HG03175 (cell line): ENCODE results near the gene ZFTA.
"Not testable (repeated sequence)": the region's sequence is repeated elsewhere in the genome, so short reads cannot be mapped to it uniquely, and the experiment has no call there.

Source experiments
- ATAC-seq: cut with Tn5 transposase; IDR thresholded peaks from one replicate; pipeline ENCODE4 v1.9.1; 2021; ENCODE audit warnings: mild to moderate bottlenecking, moderate library complexity; ENCODE audit not compliant: unreplicated experiment

The ZFTA gene

DNA sequence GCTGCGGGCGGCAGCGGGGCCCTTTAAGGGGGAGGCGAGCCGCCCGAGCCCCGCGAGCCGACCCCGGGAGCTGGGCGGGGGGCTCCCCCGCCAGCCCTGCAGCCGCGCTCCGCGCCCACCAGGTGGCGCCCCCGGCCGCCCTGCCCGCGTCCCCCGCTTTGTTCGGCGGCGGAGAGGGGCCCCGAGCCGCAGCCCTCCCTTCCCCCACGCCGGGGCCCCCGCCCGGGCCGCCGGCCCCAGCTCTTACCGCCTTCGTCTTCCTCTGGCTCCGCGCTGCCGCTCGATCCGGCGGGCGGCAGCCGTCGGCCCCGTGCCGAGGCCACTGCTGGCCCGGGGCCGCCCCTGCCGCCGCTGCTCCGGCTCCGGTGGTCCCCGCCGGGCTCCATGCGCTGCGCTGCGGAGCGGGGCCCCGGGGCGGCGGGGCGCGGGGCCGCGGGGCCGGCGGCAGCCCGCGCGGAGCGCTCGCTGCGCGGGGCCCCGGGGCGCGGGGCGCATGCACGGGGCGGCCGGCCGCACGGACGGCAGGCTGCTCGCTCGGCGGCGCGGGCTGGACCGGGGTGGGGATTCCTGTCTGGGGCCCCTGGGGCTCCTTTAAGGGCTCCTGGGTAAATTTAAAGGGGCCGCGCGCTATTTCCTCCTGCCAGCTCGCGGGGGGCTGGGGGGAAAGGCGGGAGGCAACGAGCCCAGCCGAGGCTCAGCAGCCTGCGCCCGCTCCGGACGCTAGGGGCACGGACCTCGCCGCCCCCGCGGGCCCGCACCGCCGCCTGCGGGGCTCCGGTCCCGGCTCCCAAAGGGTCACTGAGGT, at the start of gene ZFTA:
TSS of gene ZFTA (minus strand) at position 539 of the 805 bp plus-strand sequence. CDS start at position 386, 153 bp downstream.
- peak; percentile 66 for ATAC-seq

DNA sequence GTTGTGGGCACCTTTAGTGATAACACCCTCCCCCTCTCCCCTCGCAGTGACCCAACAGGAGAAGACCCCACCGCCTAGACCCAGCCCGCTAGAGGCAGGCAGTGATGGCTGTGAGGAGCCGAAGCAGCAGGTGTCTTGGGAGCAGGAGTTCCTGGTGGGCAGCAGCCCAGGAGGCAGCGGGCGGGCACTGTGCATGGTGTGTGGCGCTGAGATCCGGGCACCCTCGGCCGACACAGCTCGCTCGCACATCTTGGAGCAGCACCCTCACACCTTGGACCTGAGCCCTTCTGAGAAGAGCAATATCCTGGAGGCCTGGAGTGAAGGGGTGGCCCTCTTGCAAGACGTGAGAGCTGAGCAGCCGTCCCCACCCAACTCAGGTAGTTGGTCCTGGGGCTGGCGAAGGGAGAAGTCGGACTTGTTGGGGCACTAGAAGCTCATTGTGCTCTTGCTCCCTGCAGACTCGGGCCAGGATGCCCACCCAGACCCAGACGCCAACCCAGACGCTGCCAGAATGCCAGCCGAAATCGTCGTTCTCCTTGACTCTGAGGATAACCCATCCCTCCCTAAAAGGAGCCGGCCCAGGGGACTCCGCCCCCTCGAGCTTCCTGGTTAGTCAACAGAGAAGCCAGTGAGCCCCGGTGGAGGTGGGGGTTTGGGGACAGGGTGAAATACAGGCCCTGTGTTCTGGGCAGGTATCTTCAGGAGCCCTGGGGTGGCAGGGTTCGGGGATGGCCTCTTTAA, 49.4 kb upstream of the ZFTA start:
- ATAC-seq, result no peak

DNA sequence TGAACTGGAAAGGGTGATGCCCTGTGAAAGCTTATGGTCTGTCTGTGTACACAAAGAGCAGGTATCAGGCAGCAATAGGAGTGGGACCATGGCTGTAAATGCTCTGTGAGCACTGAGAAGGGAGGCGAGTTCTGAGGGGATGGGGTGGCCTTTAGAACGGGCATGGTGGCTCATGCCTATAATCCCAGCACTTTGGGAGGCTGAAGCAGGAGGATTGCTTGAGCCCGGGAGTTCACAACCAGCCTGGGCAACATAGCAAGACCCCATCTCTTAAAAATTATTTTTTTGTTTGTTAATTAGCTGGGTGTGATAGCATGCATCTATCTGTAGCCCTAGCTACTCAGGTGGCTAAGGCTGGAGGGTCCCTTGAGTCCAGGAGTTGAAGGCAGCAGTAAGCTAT, 48.2 kb upstream of the ZFTA start:
- no peak for ATAC-seq

GRCh38 chr11:63816166-63816565, 47.6 kb upstream of the ZFTA start:
- no peak for ATAC-seq

- ATAC-seq, result no peak
Observed at GRCh38 chr11:63814383-63814736, 45.8 kb upstream of the ZFTA start.

DNA sequence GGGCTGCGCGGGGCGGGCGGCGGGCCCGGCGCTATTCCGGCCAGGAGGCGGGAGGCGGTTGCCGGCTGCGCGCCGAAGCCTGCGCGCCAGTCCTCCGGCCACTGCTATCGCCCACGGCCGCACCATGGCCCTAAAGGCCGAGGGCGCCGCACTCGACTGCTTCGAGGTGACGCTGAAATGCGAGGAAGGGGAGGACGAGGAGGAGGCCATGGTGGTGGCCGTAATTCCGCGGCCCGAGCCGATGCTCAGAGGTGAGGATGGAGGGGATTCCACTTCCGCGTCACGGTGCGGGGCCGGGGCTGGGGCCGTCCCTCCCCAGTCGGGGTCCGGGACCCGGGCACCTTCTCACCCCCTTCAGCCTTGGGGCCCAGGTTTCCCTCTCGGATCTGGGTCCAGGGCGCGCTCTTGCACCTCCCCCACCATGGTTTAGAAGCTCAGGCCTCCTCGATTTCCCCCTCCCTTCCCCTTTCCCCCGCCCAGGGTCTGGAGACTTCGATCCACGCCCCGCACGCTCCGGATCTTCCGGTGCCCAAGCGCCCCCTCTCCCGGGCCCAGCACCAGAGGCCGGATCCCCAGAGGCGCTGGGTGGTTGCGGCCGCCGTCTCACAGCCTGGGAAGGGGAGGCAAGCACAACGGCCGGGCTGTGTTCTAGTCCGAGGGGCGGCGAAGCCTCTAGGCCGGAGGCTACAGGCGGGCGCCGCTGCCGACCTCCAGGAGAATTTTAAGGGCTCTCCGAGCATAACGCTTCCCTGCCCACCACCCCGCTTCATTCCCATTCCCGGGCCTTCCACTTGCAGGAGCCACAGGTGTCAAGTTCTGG, 45.2 kb upstream of the ZFTA start:
- ATAC-seq, result peak; percentile 31

- peak; percentile 89 for ATAC-seq
Observed at GRCh38 chr11:63813035-63813562, 44.5 kb upstream of the ZFTA start, which contains the start of gene SPINDOC. SPINDOC (plus strand) TSS chr11:63813456; CDS start chr11:63813687, 231 bp downstream.

GRCh38 chr11:63811522-63811921, 42.9 kb upstream of the ZFTA start:
- ATAC-seq, result no peak

DNA sequence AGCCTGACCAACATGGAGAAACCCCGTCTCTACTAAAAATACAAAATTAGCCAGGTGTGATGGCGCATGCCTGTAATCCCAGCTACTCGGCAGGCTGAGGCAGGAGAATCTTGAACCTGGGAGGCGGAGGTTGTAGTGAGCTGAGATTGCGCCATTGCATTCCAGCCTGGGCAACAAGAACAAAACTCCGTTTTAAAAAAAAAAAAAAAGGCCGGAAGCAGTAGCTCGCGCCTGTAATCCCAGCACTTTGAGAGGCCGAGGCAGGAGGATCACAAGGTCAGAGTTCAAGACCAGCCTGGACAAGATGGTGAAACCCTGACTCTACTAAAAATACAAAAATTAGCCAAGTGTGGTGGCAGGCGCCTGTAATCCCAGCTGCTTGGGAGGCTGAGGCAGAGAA, 41.8 kb upstream of the ZFTA start:
- ATAC-seq, result not testable (repeated sequence)

DNA sequence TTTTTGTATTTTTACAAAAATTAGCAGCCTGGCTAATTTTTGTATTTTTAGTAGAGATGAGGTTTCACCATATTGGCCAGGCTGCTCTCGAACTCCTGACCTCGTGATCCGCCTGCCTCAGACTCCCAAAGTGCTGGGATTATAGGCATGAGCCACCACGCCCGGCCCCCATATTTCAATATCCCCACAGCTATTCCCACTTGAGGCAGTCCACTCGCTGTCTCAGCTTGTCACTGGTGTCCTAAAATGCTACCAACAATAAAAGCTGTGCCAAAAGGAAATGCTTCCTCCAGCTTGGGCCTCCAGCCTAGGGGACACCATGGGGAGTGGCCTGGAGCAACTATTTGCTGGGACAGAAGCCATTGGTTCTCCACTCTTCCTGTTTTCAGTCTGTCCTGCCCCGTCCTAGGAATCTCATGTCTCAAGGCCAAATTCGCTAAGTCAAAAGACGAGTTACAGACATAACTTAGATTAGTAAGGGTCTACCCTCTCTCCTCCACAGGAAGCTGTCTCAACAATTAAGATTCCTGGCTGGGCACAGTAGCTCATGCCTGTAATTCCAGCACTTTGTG, 37.4 kb upstream of the ZFTA start:
- no peak for ATAC-seq

DNA sequence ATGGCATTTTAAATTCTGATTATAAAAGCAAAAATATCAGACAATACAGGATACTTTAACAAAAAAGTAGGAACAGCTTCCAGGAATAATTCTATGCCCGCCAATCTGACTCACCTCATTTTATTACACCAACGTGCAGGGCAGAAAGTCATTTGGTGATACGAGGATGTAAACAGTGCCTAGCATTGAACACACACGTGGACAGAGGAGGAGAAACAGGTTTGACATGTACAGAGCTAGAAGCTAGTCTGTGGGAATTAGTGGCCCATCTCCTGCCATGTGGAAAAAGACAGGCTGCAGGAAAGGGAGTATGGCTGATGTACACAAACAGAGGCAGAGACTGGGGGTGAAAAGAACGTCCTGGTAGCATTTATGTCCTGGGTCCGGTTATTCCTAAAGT, 35.7 kb upstream of the ZFTA start:
- no peak for ATAC-seq

DNA sequence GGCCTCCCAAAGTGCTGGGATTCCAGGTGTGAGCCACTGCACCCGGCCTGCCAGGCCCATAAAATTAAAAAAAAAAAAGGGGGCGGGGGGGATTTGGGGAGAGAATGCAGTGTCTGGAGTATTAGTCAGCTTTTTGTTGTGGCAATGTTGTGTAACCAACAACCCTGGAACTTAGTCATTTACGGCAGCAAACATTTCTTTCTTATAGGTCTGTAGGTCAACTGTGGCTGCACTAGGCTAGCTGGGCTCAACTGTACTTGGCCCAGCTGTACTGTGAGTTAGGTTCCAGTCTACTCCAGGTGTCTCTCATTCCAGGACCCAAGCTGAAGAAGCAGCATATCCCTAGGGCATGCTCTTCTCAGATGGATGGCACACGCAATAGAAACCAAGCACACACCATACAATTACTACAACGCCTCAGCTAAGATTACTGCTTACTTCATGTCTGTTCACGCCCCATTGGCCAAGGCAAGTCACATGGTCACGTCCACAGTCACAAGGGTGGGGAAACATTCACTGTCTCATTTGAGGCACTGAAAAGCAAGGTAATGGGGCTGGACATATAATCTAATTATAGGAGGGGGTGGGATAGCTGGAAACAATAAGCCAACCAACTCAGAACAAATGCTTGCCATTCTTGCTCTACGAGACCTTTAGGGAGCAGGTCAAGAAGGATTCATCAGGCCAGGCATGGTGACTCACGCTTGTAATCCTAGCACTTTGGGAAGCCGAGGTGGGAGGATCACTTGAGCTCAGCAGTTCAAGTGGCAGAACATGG, 34.3 kb upstream of the ZFTA start:
- ATAC-seq, result no peak

DNA sequence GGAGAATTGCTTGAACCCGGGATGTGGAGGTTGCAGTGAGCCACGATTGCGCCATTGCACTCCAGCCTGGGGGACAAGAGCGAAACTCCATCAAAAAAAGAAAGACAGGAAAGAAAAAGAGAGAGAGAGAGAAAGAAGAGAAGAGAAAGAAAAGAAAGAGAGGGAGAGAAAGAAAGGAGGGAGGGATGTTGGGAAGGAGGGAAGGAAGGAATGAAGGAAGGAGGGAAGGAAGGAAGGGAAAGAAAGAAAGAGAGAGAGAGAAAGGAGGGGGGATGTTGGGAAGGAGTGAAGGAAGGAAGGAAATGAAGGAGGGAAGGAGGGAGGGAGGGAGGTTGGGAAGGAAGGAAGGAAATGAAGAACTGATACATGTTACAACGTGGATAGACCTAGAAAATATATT, 32.3 kb upstream of the ZFTA start:
- no peak for ATAC-seq

GRCh38 chr11:63795066-63795465, 26.5 kb upstream of the ZFTA start:
- ATAC-seq, result no peak

DNA sequence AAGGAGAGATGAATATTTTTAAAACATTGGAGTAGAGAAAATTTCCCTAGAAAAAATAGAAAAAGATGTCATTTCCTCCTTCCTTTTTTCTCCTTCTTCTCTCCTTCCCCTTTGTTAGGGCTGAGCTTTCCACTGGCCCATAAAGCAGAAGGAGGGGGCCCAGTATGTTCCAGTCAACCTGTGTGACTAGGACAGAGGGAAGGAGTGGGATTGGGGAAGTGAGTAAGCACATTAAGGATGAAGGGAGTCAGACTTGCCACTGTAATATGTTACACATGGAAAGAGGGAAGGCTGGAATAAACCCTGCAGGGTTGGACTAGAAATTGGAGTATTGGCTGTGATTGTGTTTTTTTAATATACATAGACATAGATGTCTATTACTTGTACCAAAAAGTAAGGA, 24.6 kb upstream of the ZFTA start:
- ATAC-seq, result no peak

GRCh38 chr11:63791495-63792167, 23.1 kb upstream of the ZFTA start:
- no peak for ATAC-seq

- ATAC-seq, result no peak
Observed at GRCh38 chr11:63785823-63786222, 17.2 kb upstream of the ZFTA start.

GRCh38 chr11:63783925-63784592, 15.5 kb upstream of the ZFTA start:
- ATAC-seq, result no peak

DNA sequence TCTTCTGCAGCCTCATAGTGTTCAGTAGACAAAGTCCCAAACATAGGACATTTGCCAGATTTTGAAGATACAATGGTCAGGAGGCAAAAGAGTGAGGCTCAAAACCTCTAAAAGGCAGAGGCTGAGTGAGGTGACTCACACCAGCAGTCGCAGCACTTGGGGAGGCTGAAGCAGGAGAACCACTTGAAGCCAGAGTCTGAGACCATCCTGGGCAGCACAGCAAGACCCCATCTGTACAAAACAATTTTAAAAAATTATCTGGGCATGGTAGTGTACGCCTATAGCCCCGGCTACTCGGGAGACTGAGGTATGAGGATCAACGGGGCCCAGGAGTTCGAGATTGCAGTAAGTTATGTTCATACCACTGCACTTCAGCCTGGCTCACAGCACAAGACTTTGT, 14.2 kb upstream of the ZFTA start:
- no peak for ATAC-seq
